COLO668 (cell line): ENCODE data around the gene EXOSC1.
"Not testable (repeated sequence)": the region's sequence is repeated elsewhere in the genome, so short reads cannot be mapped to it uniquely, and the experiment has no call there.

Source experiments
- DNase-seq: peaks from one replicate; lab custom pipeline; 2025; ENCODE audit not compliant: unreplicated experiment; lab: John Stamatoyannopoulos, UW

Gene EXOSC1

GRCh38 chr10:97459933-97460332 is 14.1 kb upstream of the EXOSC1 start:
- DNase-seq, result no peak

- DNase-seq, result no peak
Observed at GRCh38 chr10:97459111-97459510, 13.3 kb upstream of the EXOSC1 start.

- no peak for DNase-seq
Observed at GRCh38 chr10:97456686-97457065, 10.9 kb upstream of the EXOSC1 start.

GRCh38 chr10:97456034-97456685 is 10.4 kb upstream of the EXOSC1 start:
- DNase-seq, result no peak

- DNase-seq, result no peak
Observed at GRCh38 chr10:97454330-97455036, 8.7 kb upstream of the EXOSC1 start.

GRCh38 chr10:97452352-97452751 is 6.5 kb upstream of the EXOSC1 start:
- DNase-seq, result no peak

- DNase-seq, result no peak
Observed at GRCh38 chr10:97451605-97452004, 5.8 kb upstream of the EXOSC1 start.

- DNase-seq, result no peak
Observed at GRCh38 chr10:97450828-97451227, 5.0 kb upstream of the EXOSC1 start.

- DNase-seq, result no peak
Observed at GRCh38 chr10:97445357-97445721, 467 bp downstream of the EXOSC1 start.

GRCh38 chr10:97444212-97444611 is 1.6 kb downstream of the EXOSC1 start:
- DNase-seq, result no peak

GRCh38 chr10:97442277-97442676 is 3.5 kb downstream of the EXOSC1 start:
- no peak for DNase-seq

- no peak for DNase-seq
Observed at GRCh38 chr10:97435211-97435610, 10.6 kb downstream of the EXOSC1 start.

- DNase-seq, result no peak
Observed at GRCh38 chr10:97434557-97434956, 11.2 kb downstream of the EXOSC1 start.

GRCh38 chr10:97434055-97434454 is 11.8 kb downstream of the EXOSC1 start:
- no peak for DNase-seq

- no peak for DNase-seq
Observed at GRCh38 chr10:97428572-97428981, 17.2 kb downstream of the EXOSC1 start.

- peak; percentile 16 for DNase-seq
Observed at GRCh38 chr10:97427571-97428179, 18.1 kb downstream of the EXOSC1 start.

GRCh38 chr10:97426776-97427570 is 18.8 kb downstream of the EXOSC1 start:
- DNase-seq, result peak; percentile 7

GRCh38 chr10:97425964-97426775 is 19.6 kb downstream of the EXOSC1 start, which contains the start of gene PGAM1:
Gene PGAM1 (plus strand): TSS chr10:97426191. CDS start chr10:97426308, 117 bp downstream.
- DNase-seq, result peak; percentile 92

GRCh38 chr10:97423757-97424098 is 22.1 kb downstream of the EXOSC1 start:
- DNase-seq, result not testable (repeated sequence)

- no peak for DNase-seq
Observed at GRCh38 chr10:97416565-97416964, 29.2 kb downstream of the EXOSC1 start.

- no peak for DNase-seq
Observed at GRCh38 chr10:97412891-97413304, 32.9 kb downstream of the EXOSC1 start.
